GM18861 (cell line): ENCODE data around the gene NHERF2.

Experiments used
- ATAC-seq: cut with Tn5 transposase; IDR thresholded peaks from one replicate; pipeline ENCODE4 v1.9.1; 2021; ENCODE audit not compliant: unreplicated experiment

NHERF2 gene

DNA sequence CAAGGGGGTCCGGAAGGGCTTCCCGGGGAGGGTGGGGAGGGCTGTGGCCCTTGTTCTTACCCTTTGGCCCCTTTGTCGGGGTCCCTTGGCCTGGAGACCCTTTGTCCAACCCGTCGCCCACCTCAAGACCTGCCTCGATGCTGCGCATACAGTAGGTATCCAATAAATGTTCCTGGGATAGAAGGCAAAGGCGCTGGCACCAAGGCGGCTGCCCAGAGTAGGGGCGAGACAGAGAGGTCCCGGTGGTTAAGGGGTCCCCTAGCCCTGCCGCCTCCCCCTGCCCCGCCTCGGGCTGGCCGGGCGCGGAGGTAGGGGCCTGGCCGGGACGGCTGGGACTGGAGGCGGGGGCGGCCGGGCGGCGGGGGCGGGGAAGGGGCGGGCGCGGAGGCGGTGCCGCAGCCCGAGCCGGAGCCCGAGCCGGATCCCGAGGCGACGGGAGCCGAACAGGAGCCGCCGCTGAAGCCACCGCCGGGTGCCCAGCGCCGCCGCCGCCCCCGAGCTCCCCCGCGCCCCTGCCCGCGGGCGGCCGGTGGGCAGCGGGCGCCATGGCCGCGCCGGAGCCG, at the start of gene NHERF2:
Gene NHERF2, plus strand, starts transcription at position 442 of the 563 bp plus-strand sequence. Its CDS starts 104 bp downstream, at position 546.
- no peak for ATAC-seq

DNA sequence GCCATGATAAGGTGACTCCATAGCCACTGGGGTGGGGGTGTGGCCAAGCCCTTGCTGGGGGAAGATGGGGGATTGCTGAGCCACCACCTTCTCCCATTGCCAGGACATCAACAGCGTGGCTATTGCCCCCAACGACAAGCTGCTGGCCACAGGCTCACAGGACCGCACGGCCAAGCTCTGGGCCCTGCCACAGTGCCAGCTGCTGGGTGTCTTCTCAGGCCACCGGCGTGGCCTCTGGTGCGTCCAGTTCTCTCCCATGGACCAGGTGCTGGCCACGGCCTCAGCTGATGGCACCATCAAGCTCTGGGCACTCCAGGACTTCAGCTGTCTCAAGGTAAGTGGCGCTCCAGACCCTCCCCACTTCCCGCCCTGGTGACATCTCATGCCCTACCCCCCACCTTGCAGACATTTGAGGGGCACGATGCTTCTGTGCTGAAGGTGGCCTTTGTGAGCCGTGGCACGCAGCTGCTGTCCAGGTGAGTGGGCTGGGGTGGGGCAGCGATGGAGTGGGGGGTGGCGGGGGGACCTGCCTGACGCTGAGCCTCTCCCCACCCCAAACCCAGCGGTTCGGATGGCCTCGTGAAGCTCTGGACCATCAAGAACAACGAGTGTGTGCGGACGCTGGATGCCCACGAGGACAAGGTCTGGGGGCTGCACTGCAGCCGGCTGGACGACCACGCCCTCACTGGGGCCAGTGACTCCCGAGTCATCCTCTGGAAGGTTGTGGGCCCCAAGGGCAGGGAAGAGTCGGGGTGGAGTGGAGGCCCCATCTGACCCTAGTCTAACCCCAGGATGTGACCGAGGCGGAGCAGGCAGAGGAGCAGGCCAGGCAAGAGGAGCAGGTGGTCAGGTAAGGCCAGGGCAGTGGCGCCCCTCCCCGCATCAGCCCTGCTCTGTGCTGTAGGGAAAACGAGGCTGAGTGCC, 49.5 kb upstream of the NHERF2 start:
- ATAC-seq = no peak

DNA sequence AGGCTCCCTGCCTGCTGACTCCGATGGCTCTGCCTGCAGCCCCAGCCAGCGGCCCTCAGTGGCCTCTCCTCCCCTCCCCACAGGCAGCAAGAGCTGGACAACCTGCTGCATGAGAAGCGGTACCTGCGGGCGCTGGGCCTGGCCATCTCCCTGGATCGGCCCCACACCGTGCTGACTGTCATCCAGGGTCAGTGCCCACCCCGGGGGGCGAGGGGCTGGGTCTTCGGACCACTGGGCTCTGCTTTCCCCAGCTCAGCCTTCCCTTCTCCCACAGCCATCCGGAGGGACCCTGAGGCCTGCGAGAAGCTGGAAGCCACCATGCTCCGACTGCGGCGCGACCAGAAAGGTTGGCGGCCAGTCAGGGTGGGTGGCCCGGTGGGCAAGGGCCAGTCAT, 48.8 kb upstream of the NHERF2 start:
- ATAC-seq = no peak

DNA sequence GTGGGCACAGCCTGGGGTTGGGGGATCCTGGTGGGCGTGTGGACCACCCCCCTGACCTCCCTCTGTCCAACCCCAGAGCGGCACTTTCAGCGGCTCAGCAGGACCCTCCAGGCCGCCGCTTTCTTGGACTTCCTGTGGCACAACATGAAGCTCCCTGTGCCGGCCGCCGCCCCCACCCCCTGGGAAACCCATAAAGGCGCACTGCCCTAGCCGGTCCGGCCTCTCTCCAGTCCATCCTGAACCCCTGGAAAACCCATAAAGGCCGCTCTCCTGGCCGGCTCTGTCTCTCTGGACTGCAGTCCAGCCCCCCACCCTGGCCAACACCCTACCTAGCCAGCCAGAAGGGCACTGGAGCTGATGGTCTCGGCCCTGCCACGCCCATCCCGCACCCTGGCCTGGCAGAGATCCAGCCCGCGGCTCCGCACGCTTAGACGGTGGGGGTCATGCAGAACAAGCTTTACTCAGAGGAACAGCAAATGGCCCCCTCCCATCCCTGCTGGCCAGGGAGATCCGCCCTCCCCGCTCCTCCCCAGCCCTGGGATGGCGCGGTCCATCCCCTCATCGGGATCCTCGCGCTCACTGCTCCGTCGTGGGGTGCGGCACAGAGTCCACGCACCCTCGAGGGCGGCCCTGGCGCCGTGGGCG, 48.1 kb upstream of the NHERF2 start:
- no peak for ATAC-seq

DNA sequence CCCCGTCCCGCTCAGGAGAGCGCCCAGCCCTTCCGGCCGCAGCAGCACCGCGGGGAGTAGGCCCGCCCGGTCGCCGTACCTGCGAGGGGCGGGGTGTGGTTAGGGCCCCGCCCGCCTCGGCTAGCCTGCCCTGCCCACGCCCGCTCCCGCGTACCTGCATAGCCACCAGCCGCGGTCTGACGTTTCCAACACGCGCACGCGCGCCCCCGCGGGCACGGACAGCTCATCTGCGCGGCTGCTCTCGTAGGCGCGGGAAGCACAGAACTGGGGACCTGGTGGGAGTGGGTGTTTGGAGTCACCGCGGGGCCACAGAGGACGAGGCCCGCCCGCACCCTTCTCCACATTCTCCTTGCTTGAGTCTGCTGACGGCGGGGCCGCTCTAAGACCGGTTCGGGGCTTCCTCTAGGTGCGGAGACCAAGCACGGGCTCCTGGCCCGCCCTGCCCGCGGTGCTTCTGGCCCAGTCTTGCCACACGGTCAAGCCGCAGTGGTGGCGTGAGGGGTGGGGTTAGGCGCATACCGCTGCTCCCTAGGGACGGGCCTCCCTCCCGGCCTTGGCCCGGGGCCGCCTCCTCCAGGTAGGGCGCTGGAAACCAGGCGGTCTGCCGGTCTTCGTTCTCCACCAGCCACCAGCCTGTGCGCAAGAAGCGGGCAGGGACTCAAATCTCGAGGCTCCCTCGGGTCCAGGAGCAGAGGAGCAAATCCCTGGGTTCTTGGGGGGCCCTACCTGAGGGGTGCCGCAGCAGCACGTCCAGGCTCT, 47.3 kb upstream of the NHERF2 start:
- ATAC-seq = no peak

DNA sequence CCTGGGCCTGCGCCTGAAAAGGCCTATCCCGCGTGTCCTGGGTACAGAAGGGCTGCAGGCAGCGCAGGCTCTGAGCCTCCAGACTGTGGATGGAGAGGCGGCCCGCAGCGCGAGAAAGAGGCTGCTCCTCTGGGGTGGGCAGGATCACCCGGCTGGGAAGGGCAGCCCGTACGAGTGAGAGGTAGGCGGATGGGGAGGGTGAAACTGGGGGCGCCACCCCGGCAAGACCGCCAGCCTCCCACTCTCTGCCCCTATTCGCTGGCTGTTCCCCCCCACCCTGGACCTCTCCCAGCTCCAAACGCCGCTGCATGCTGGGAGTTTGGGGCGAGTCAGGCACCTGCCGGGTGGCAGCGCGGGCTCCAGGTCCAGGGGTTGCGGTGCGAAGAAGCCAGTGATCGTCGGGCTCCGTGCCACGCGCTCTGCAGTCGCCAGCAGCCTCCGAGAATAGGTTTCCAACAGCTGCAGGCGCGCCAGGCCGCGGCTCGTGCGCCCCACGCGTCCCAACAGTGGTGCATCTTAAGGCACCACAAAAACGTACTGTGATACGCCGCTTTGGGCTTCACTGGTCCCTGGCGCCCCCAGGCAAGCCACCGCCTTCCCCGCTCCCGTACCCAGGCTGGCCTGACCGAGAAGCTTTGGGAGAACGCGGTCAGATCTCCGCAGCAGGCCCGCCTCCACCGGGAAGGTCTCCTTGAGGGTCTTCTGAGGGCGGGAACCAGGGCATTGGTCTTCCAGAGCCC, 46.5 kb upstream of the NHERF2 start:
- ATAC-seq = no peak

DNA sequence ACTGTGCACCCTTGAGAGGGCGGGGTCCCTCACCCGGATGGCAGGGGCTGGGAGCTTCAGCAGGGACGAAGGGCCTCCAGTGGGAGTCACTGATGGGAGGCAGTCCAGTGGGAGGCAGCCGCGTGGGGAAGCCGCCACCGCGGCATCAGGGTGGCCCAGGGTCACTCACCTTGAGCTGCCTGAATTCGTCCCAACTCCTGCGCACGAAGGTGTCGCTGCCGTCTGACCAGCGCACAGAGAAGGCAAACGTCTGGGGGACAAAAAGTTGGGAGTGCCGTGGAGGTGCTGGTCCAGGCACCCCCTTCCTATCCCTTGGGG, 46.0 kb upstream of the NHERF2 start:
- no peak for ATAC-seq

DNA sequence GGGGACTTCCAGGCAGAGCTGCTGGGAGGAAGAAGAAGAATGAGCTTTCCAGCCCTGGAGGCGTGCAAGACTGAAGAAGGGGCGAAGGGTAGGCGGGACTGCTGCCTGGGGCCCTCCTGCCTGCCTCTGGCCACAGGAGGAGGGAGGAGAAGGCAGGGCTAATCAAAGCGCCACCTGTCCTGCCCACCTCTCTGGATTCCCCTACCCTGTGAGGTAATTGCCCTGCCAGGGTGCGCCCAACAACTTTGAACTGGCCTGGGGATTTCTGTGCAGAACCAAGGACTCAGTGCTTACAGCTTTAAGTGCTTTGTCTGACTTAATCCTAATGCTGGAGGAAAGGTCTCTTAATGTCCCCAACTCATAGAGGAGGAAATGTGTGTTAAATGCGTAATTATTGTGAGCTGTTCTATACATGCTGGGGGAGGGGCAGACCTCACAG, 45.3 kb upstream of the NHERF2 start, which contains the start of gene NOXO1:
Gene NOXO1, minus strand, starts transcription at position 72 of the 439 bp plus-strand sequence. CDS start 290 bp downstream, outside the sequence.
- no peak for ATAC-seq

DNA sequence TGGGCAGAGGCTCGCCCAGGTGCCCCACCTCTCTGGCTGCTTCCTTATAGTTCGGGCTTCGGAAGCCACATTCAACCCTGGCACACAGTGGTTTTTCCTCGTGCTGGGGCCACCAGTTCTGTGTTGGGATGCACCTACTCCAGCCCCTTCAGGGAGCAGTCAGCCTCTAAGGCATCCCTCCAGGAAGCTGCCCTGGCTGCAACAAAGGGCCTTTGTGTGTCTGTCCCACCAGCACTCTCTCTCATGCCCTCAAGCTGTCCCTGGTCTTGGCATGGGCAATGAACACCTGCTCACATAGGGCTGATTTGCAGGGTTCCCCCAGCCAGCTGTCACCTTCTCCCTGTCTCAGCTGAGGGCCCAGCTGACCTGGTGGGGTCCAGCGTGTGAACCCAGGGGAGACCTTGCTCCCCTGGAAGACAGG, 44.7 kb upstream of the NHERF2 start:
- no peak for ATAC-seq

DNA sequence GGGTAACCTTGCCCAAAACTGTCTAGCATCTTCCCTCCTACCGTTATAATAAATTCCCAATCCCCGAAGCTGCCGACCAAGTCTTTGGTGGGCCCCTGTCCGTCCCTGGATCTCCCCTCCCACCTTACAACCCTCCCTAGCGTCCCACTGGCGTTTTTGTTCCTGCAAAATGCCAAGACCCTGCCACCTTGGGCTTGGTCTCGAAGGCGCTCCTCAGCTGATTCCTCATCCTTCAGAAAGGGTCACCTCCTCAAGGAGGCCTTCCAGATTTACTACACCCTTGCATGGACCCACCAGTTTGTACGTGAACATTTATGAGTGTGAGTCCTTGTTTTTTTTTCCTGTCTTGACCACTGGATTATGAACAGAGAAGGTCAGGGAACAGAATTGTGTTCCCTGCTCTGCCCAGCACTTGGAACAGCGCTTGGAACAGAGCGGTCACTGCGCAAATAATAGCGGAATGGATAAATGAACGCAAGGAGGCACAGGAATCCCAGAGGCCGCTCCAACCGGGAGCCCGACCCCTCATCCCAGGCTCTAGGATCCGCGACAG, 43.6 kb upstream of the NHERF2 start:
- ATAC-seq = no peak

DNA sequence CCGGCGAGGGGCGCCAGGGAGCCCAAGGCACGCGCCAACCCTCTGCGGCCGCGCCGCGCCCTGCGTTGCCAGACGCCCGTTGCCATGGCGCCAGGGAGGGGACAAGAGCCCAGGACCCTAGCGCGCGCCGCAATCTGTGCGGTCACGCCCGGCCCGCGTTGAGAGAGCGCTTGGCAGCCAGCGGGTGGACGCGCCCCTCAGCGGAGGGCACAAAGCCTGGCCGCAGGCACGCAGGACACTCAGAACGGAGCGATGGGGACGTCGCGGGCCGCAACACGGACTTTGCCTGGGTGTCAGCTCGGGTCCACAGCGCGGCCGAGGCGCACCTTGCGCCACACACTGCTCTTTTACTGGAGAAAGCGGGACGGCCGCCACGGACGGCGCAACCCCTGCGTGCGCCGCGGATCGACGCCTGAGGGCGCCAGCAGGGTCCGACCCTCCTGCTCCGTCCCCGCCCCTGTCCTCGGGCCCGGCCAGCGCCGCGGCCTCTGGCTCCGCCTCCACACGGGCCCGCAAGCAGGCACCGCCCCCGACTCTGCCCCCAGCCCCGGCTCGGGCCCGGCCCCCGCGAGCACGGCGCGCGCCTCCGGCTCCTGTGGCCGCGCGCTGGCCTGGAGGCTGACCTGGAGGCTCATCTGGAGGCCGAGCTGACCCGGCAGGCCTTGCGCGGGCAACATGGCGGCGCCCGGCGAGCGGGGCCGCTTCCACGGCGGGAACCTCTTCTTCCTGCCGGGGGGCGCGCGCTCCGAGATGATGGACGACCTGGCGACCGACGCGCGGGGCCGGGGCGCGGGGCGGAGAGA, 43.0 kb upstream of the NHERF2 start, which contains the start of gene GFER:
Gene GFER, plus strand, starts transcription at position 650 of the 803 bp plus-strand sequence. Its CDS starts 26 bp downstream, at position 676.
- ATAC-seq = peak; percentile 65

DNA sequence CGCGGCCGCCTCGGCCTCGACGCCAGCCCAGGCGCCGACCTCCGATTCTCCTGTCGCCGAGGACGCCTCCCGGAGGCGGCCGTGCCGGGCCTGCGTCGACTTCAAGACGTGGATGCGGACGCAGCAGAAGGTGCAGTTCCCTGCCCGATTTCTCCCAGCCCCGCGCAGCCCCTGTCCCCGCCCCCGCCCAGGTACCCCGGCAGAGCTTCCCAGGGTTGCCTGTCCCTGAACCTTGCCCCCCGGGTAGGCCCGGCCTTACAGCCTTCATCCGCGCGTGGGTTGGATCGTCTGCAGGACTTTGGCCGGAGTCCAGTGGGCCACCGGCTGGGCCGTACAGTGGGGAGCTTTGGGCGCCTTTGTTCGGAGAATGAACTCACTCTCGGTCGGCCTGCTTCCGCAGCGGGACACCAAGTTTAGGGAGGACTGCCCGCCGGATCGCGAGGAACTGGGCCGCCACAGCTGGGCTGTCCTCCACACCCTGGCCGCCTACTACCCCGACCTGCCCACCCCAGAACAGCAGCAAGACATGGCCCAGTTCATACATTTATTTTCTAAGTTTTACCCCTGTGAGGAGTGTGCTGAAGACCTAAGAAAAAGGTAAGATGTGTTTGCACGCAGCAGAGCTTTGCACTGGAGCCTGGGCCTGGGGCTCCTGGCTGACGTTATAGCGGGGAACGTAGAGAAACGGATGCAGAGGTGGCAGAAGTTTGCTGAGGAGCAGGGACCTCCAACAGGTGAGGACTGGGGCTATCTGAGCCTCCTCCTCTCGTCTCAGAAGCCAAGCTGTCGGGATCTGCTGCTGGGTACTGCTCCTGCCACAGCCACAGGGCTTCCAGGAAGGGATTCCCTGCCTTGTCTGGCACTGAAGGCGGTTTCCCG, 42.1 kb upstream of the NHERF2 start:
- no peak for ATAC-seq

DNA sequence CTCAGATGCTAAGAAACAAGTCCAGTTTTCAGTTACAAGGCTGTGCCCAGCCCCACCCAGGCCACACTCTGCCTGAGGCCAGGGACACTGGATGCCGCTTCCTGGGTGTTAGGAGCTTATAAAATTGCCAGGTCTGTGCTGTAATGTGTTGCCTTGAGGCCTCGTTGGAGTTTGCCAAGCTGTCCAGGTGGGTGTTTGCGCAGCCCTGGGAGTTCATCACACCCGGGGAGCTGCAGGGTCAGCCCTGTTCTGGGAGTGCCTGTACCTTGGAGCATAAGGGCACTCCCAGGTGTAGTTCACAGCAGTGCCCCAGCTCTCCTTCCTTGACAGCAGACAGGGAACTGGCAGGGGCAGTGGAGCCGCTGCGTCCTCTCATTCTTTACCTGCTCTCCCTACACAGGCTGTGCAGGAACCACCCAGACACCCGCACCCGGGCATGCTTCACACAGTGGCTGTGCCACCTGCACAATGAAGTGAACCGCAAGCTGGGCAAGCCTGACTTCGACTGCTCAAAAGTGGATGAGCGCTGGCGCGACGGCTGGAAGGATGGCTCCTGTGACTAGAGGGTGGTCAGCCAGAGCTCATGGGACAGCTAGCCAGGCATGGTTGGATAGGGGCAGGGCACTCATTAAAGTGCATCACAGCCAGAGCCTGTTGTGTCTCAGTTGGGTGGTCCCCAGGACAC, 41.1 kb upstream of the NHERF2 start:
- no peak for ATAC-seq

DNA sequence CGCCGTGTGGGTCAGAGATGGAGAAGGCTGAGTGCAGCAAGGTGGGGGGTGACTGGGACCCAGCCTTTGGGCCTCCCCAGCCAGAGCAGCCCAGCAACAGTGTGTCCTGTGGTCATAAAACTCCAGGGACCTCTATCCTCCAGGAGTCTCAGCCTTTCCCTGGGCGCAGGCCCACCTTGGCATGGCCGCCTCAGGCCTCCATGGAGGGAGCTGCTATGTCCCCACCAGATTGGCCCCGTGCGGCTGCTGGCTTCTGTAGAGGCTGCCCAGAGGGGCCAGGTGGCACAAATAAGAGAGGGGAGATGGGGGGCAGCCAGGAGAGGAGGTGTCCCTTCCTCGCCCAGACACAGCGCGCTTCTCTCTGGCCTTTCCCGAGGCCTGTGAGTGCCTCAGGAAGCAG, 39.5 kb upstream of the NHERF2 start:
- no peak for ATAC-seq

DNA sequence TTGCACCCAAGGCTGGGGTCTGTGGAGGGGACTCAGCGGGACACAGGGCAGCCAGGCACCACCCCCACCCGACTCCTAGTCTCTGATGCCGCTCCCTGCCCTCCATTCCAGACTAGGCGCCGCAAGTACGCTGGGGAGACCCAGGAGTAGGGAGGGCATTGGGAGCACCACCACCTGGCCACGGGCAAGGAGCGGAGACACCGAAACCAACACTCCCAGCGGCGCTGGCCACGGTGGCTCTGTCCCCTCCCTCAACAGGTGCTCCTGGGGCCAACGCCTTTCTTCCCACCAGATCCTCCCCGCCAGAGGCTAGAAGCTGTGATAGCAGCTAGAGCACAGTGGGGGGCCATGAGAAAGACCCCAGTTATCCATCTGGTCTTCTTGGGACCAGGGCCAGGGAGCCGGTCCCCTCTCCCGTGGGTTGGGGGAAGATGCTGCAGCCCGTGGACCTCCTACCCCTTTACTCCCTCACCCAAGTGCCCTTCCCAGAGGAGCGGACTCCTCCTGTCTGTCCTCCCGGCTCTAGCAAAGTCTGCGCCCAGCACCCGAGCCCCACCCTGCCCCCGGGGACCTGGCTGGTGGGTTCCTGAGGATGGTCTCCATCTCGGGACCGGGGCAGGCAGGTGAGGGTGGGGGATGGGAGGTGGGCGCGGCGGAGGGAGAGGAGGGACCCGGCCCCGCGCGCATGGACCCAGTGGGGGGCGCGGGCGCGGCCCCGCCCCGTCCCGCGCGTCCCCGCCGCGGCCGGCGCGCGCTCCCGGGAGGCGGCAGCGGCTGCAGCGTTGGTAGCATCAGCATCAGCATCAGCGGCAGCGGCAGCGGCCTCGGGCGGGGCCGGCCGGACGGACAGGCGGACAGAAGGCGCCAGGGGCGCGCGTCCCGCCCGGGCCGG, 37.2 kb upstream of the NHERF2 start, which contains the start of gene SYNGR3:
Gene SYNGR3, plus strand, starts transcription at position 762 of the 892 bp plus-strand sequence. CDS start 133 bp downstream, outside the sequence.
- no peak for ATAC-seq

DNA sequence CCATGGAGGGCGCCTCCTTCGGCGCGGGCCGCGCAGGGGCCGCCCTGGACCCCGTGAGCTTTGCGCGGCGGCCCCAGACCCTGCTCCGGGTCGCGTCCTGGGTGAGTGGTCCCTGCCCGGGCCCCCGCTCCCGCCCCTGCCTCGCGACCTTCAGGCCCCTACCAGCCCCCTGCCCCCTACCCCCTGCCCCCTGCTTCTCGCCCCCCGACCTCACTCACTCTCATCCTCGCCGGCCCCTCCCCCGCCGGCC, 36.7 kb upstream of the NHERF2 start:
- no peak for ATAC-seq
